Measurements from ENCODE around the gene CEL. TPM values are rescaled to one million over a fixed set of nuclear protein-coding genes. Genes with fewer than 3 reads are reported as not detected.
A peak's percentile ranks its signal among the peaks of the same experiment; 100 is the strongest.

Gene CEL
- total and polyA plus RNA-seq, 2 donors (not counting 3 experiments of a cell fraction or from before 2014, with no cell fraction given) = 0.92 to 1.1 TPM

- Histone ChIP-seq H3K4me3 (replicated peaks in 1 of 3; ENCODE audit: insufficient read depth in 1 of 3, low read depth in 1 of 3, low read length in 3 of 3) (no peak overlapping the region), H3K4me2 (ENCODE audit: insufficient read depth, low read length) (no peak overlapping the region), H3K27ac (ENCODE audit: insufficient read depth, low read depth, low read length) (no peak overlapping the region), H4K20me1 (replicated peaks; ENCODE audit: control insufficient read depth, extremely low read depth, insufficient read depth, low read length) (no peaks in the 10 kb centered on the region), H3K9me1 (replicated peaks; ENCODE audit: control insufficient read depth, extremely low read depth, insufficient read depth, low read length) (no peaks in the 10 kb centered on the region), H3K9ac (replicated peaks; ENCODE audit: extremely low read depth, insufficient read depth, low read length) (no peak overlapping the region), H3K79me2 (ENCODE audit: control insufficient read depth, insufficient read depth, low read length) (no peaks in the 10 kb centered on the region), H3K4me1 (ENCODE audit: control insufficient read depth, extremely low read depth, insufficient read depth, low read length) (no peaks in the 10 kb centered on the region), H3K9me3 (replicated peaks; ENCODE audit: control insufficient read depth, insufficient read depth, low read length) (no peaks in the 10 kb centered on the region), H3K27me3 (ENCODE audit: control insufficient read depth in 2 of 2, insufficient read depth in 2 of 2, low read length in 2 of 2) (no peaks in the 10 kb centered on the region), H3K36me3 (ENCODE audit: control insufficient read depth in 2 of 2, extremely low read depth in 1 of 2, insufficient read depth in 2 of 2, low read length in 2 of 2) (peaks cover 4 to 46% of the 10 kb centered on the region in 2 experiments), H2AFZ (ENCODE audit: low read depth, low read length) (no peak overlapping the region)
- DNase-seq (ENCODE audit: low read depth, low spot score) = peak; percentile 12
- TF ChIP-seq JUN (IDR thresholded peaks at IDR 0.05; ENCODE audit: borderline replicate concordance, insufficient read depth, insufficient read length, low read depth) (no peak), CTCF (IDR thresholded peaks at IDR 0.05; ENCODE audit: extremely low read depth in 1 of 2, insufficient read depth in 1 of 2, low read depth in 1 of 2, low read length in 2 of 2) (peak in 1 of 2 donors; percentile 41)
- intact Hi-C loops (cut with micrococcal nuclease) = loop anchor here (1.0 kb wide), 2 partner anchors 55 to 99 kb away; no protein-coding TSS in a partner anchor
- no TSS peak for BruUV-seq (replicated peaks)
- dilution Hi-C loops (cut with MboI; ENCODE audit: extremely low pct_ligation_motif_present, low sequenced_read_pairs) = no loop called here
- FAIRE-seq = peak; percentile 40
- ChIA-PET POLR2A (interaction anchor here (0.5 kb wide), 1 partner anchor 101 kb away, joined by 3 read pairs; no protein-coding TSS in a partner anchor), CTCF (interaction anchor here (0.6 to 2.4 kb wide), 7 partner anchors 18 to 137 kb away, joined by 3 to 25 read pairs (median 5); partner anchors contain the start of gene GTF3C5)
Observed at GRCh38 chr9:133048595-133048994, 13.2 kb upstream of the CEL start.

GRCh38 chr9:133049043-133049442 lies 12.7 kb upstream of the CEL start:
- DNase-seq (ENCODE audit: low read depth, low spot score) (no peak), FAIRE-seq (no peak)
- dilution Hi-C loops (cut with MboI; ENCODE audit: extremely low pct_ligation_motif_present, low sequenced_read_pairs) (no loop called here), intact Hi-C loops (cut with micrococcal nuclease) (no loop called here)
- no peak overlapping the region for H3K27ac ChIP-seq (ENCODE audit: insufficient read depth, low read depth, low read length)
- ChIA-PET CTCF (interaction anchor here (0.6 to 2.4 kb wide), 7 partner anchors 19 to 137 kb away, joined by 3 to 25 read pairs (median 5); partner anchors contain the start of gene GTF3C5), POLR2A (no interaction called here)
- no peak for TF ChIP-seq POLR2AphosphoS5 (IDR thresholded peaks at IDR 0.05; ENCODE audit: insufficient read depth, low read depth, low read length)
- H3K36me3 ChIP-seq (ENCODE audit: control insufficient read depth in 2 of 2, extremely low read depth in 1 of 2, insufficient read depth in 2 of 2, low read length in 2 of 2) = peaks cover 4 to 45% of the 10 kb centered on the region in 2 experiments
- no peaks in the 10 kb centered on the region for H3K4me1 ChIP-seq (ENCODE audit: control insufficient read depth, extremely low read depth, insufficient read depth, low read length)
- no peak overlapping the region for H3K4me3 ChIP-seq (replicated peaks in 1 of 3; ENCODE audit: insufficient read depth in 1 of 3, low read depth in 1 of 3, low read length in 3 of 3)
- BruUV-seq (replicated peaks) = no TSS peak
- H3K27me3 ChIP-seq (ENCODE audit: control insufficient read depth in 2 of 2, insufficient read depth in 2 of 2, low read length in 2 of 2) = no peaks in the 10 kb centered on the region
- no peak overlapping the region for H3K9ac ChIP-seq (replicated peaks; ENCODE audit: extremely low read depth, insufficient read depth, low read length)
- no peaks in the 10 kb centered on the region for H3K9me3 ChIP-seq (replicated peaks; ENCODE audit: control insufficient read depth, insufficient read depth, low read length)
- no peaks in the 10 kb centered on the region for H3K79me2 ChIP-seq (ENCODE audit: control insufficient read depth, insufficient read depth, low read length)
- no peak overlapping the region for H2AFZ ChIP-seq (ENCODE audit: low read depth, low read length)
- H3K9me1 ChIP-seq (replicated peaks; ENCODE audit: control insufficient read depth, extremely low read depth, insufficient read depth, low read length) = no peaks in the 10 kb centered on the region
- H4K20me1 ChIP-seq (replicated peaks; ENCODE audit: control insufficient read depth, extremely low read depth, insufficient read depth, low read length) = no peaks in the 10 kb centered on the region
- no peak overlapping the region for H3K4me2 ChIP-seq (ENCODE audit: insufficient read depth, low read length)

Data from endothelial cell of umbilical vein (primary cell).